Activated naive CD8-positive, alpha-beta T cell treated with anti-CD3 and anti-CD28 coated beads, Interleukin-2, amount 50 U/mL, for 24 hours (primary cell): ENCODE data around the gene UVRAG.

Source experiments
- ATAC-seq: fragments of 150-1000 bp; cut with Tn5 transposase; one replicate; pipeline ENCODE4 v1.10.0; 2021
- DNase-seq: peaks from one replicate; pipeline ENCODE4 v3.0.0; 2021
- H3K27ac Mint-ChIP-seq: one replicate; pipeline ENCODE4 v1.8.0; 2021; ENCODE audit warnings: mild to moderate bottlenecking, mixed read lengths
- H3K27me3 Mint-ChIP-seq: one replicate; pipeline ENCODE4 v1.8.0; 2021; ENCODE audit warnings: mixed read lengths
- H3K36me3 Mint-ChIP-seq: one replicate; pipeline ENCODE4 v1.8.0; 2021; ENCODE audit warnings: low read depth, mixed read lengths
- H3K4me1 Mint-ChIP-seq: one replicate; pipeline ENCODE4 v1.8.0; 2021; ENCODE audit warnings: mixed read lengths
- H3K4me3 Mint-ChIP-seq: one replicate; pipeline ENCODE4 v1.8.0; 2021; ENCODE audit warnings: mild to moderate bottlenecking, moderate library complexity, mixed read lengths
- H3K9me3 Mint-ChIP-seq: one replicate; pipeline ENCODE4 v1.8.0; 2021; ENCODE audit warnings: mixed read lengths

Gene UVRAG

DNA sequence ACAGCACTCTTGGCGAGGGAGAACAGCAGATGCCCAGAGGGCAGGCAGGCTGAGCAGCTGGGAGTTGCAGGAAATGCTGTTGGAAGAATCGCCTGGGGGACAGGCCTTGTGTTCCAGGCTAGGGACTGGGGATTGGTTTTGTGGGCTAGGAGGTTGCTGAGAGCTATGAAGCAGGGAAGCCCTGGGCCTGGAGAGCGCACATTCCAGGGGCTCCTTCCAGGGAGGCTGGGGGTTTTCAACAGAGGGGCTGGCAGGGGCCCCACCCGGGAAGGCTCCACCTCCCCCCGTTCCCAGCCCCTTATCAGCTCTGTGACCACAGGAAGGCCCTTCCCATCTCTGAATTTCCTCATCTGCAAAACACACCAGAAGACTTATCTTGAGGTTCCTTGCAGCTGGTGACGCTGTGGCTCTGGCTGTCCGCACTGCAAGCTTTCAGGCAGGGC is 369.6 kb downstream of the UVRAG start:
- Mint-ChIP-seq H3K27me3 (peaks cover 2% of the 10 kb centered on the region), H3K4me3 (no peak overlapping the region), H3K9me3 (no peaks in the 10 kb centered on the region), H3K36me3 (no peaks in the 10 kb centered on the region), H3K4me1 (no peaks in the 10 kb centered on the region), H3K27ac (no peak overlapping the region)
- ATAC-seq: no peak
- DNase-seq: no peak

DNA sequence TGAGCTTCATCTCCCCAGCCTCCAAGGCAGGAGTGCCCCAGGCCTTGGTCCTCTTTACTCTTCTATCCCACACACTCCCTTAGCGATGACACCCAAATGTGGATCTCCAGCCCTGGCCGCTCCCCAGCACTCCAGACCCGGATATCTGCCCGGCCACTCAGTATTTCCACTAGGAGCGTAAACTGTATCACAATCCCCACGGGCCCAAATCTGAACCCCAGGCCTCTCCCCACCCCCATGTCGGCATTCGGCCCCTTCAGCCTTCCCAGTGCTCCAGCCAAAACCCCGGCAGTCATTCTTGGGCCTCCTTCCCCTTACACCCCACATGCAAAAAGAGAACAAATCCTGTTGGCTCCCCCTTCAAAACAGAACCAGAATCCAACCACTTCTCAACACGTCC is 370.5 kb downstream of the UVRAG start:
- no peak overlapping the region for H3K4me3 Mint-ChIP-seq
- H3K9me3 Mint-ChIP-seq: no peaks in the 10 kb centered on the region
- no peaks in the 10 kb centered on the region for H3K36me3 Mint-ChIP-seq
- peaks cover 2% of the 10 kb centered on the region for H3K27me3 Mint-ChIP-seq
- DNase-seq (no peak), ATAC-seq (no peak)
- no peaks in the 10 kb centered on the region for H3K4me1 Mint-ChIP-seq
- H3K27ac Mint-ChIP-seq: no peak overlapping the region

DNA sequence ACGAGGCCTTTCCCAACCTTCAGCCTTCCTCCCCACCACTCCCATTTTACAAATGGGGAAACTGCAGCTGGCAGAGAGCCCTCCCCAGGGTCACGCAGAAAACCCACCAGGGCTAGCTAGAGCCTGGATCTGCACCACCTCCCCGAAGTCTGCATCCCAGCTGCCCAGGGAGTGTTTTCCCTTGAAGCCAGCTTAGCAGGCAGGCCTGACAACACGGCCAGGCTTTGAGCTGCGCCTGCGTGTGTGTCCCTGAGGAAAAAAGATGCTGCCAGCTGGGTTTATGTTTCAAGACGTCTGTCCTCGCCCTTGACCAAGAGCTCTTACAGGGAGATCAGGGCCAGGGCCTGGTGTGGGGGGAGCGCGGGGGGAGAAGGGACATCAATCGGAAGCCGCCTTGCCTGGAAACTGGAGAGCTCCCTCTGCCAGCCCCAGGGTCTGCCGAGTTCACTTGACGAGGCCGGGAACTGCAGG is 371.0 kb downstream of the UVRAG start:
- no peak for DNase-seq
- Mint-ChIP-seq H3K4me1 (no peaks in the 10 kb centered on the region), H3K27me3 (peaks cover 2% of the 10 kb centered on the region), H3K36me3 (no peaks in the 10 kb centered on the region), H3K9me3 (no peaks in the 10 kb centered on the region), H3K4me3 (no peak overlapping the region), H3K27ac (no peak overlapping the region)
- ATAC-seq: no peak

DNA sequence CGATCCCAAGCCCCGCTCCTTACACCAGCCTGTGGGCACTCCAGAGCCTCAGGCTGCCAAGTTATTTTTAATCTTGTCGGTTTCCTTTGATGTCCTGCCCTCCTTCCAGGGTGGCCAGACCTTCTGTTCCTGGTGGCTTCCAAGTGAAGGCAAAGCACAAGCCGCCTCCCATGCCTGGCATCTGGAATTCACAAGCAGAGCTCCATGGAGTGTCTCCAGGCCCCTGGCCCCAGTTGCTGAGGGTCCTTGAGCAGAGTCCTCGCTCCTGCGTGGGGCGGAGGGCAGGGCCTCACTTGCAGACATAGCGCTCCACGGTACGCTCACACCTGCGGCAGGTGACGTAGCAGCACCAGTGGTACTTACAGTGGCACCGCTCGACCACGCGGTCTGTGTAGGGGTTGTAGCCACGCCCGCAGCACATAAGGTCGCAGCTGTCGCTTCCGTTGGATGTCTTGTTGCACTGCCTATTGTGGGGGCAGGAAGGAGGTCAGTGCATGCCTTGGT is 371.8 kb downstream of the UVRAG start:
- DNase-seq (no peak), ATAC-seq (no peak)
- Mint-ChIP-seq H3K4me3 (no peak overlapping the region), H3K36me3 (no peaks in the 10 kb centered on the region), H3K9me3 (no peaks in the 10 kb centered on the region), H3K27me3 (peaks cover 2% of the 10 kb centered on the region), H3K4me1 (no peaks in the 10 kb centered on the region), H3K27ac (no peak overlapping the region)

DNA sequence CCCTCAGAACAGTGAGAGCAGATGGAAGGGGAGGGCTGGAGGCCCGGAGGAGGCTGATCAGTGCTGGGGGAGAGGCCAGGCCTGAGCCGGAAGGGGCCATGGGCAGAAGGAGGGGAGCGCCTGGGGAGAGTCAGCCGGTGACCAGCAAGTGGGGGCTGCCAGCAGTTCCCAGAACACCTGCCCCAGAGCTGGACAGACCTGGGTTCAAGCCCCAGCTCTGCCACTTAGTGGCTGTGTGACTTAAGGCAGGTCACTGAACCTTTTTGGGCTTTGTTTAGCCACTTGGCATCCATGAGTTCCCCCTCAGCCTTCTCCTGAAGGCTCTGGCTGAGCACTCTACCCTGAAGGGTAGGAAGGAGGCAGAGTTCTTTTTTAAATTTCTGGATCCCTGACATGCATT is 373.9 kb downstream of the UVRAG start:
- no peak for DNase-seq
- H3K27ac Mint-ChIP-seq: no peak overlapping the region
- no peaks in the 10 kb centered on the region for H3K9me3 Mint-ChIP-seq
- no peak overlapping the region for H3K4me3 Mint-ChIP-seq
- H3K36me3 Mint-ChIP-seq: no peaks in the 10 kb centered on the region
- no peaks in the 10 kb centered on the region for H3K4me1 Mint-ChIP-seq
- peaks cover 2% of the 10 kb centered on the region for H3K27me3 Mint-ChIP-seq
- no peak for ATAC-seq

DNA sequence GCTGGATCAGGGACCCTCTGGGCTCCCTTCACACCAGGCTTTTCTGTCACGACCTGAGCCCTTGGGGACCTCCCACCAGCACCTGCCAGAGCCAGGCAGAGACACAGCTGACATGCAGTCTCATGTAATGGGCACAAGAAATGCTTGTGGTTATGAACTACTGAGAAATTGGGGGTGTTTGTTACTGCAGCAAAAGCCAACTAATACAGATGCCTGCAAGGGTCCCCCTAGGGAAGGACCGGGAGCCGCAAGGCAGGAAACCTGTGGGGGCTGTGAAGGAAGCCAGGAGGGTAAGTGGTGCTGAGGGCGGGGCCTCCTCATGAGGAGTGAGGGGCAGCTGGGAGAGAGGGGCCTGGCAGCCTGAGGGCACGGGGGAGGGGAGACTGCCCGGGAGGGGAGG is 374.7 kb downstream of the UVRAG start:
- Mint-ChIP-seq H3K27ac (no peak overlapping the region), H3K36me3 (no peaks in the 10 kb centered on the region), H3K27me3 (no peaks in the 10 kb centered on the region), H3K4me3 (no peak overlapping the region), H3K4me1 (no peaks in the 10 kb centered on the region), H3K9me3 (no peaks in the 10 kb centered on the region)
- ATAC-seq: no peak
- no peak for DNase-seq

DNA sequence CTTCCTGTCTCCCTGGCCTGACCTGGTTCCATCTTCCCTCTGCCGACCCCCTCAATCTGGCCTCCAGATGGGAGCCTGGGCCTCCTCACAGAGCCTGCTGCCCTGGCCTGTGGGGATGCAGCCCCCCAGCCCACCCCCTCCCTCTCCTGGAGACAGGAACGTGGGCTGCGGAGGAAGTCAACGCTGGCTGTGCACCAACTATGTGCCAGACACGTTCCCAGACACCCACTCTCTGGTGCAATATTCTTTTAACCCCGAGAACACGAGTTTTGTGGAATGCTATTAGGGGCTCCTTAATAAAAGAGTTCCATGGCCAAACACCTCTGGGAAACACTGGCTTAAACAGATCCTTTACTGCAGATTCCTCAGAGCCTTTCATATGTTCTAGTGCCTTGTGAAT is 375.4 kb downstream of the UVRAG start:
- ATAC-seq: no peak

More for the DNA sequence above, 375.4 kb downstream of the UVRAG start:
- Mint-ChIP-seq H3K4me3 (no peak overlapping the region), H3K9me3 (no peaks in the 10 kb centered on the region), H3K27ac (no peak overlapping the region), H3K4me1 (no peaks in the 10 kb centered on the region), H3K36me3 (no peaks in the 10 kb centered on the region), H3K27me3 (no peaks in the 10 kb centered on the region)
- no peak for DNase-seq
